ENCODE results near the gene HRH3. TPM values are rescaled to one million over a fixed set of nuclear protein-coding genes. Genes with fewer than 3 reads are reported as not detected.

The HRH3 gene
- total RNA-seq, 1 donor = not detected

- TF ChIP-seq CTCF (IDR thresholded peaks at IDR 0.05; ENCODE audit: insufficient read depth, low read length) = no peak
- peak overlapping the region; percentile 28 for H3K4me3 ChIP-seq (ENCODE audit: low read depth, low read length)
- no peak for DNase-seq (ENCODE audit: low read depth)
Observed at GRCh38 chr20:62240020-62240685, 20.1 kb upstream of the HRH3 start.

DNA sequence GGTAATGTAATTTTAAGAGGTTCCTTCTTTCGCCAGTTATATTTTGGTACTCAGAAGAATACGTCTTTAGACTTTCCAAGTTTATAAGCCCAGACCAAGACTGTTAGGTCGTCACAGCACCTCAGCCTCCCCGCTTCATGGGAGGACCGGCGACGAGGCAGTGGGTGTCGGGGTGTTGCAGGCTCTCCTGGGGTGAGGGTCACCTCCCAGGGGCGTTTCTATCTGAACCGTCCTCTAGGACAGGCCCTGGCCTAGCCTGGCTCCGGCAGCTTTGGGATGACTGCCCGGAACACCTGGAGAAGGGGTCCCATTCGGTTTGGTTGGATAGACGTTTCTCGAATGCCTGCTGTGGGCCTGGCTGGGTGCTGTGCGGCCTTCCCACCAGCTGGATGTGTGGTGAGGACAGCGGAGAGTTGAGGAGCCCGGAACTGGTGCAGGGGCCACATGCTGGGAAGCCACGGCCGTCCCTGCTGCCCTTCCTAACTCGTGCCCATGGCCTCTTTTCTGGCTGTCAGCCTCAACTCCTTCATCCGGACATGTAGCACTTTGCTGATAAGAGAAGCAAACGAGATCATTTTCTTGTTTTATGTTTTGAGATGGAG lies 19.3 kb upstream of the HRH3 start:
- TF ChIP-seq CTCF (IDR thresholded peaks at IDR 0.05; ENCODE audit: insufficient read depth, low read length) = no peak
- DNase-seq (ENCODE audit: low read depth) = peak; percentile 7
- peak overlapping the region; percentile 89 for H3K4me3 ChIP-seq (ENCODE audit: low read depth, low read length)

DNA sequence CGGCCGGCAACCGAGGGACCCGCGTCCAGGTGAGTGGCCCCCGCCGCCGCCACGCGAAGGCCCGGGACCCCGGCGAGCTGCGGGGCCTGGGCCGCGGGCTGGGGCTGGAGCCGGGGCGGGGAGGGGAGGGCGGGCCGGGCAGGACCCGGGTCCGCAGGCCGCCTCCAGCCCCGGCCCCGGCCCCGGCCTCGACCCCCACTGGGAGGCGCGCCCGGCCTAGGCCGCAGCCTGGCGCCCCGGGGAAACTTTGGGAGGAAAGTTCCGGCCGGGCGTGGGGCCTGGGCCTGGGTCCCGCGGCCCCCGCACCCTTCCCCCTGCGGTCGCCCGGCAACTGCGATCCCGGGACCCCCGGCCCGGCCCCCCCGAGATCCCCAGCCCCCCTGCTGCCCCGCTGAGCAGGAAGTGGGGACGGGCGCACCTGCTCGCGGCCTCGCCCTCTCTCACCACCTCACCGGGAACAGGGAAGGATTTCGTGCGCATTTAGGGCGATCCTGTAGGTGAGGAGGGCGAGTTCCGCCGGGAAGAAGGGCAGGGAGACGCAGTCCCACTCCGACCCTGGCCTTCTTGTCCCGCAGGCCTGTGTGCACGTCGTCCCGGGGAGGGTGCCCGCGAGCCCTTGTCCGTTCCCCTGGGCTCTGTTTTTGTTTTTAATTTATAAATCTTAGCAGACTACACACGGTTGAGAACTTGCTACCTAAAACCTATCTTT lies 18.6 kb upstream of the HRH3 start:
- TF ChIP-seq CTCF (IDR thresholded peaks at IDR 0.05; ENCODE audit: insufficient read depth, low read length) = no peak
- H3K4me3 ChIP-seq (ENCODE audit: low read depth, low read length) = peak overlapping the region; percentile 89
- DNase-seq (ENCODE audit: low read depth) = peak; percentile 17

DNA sequence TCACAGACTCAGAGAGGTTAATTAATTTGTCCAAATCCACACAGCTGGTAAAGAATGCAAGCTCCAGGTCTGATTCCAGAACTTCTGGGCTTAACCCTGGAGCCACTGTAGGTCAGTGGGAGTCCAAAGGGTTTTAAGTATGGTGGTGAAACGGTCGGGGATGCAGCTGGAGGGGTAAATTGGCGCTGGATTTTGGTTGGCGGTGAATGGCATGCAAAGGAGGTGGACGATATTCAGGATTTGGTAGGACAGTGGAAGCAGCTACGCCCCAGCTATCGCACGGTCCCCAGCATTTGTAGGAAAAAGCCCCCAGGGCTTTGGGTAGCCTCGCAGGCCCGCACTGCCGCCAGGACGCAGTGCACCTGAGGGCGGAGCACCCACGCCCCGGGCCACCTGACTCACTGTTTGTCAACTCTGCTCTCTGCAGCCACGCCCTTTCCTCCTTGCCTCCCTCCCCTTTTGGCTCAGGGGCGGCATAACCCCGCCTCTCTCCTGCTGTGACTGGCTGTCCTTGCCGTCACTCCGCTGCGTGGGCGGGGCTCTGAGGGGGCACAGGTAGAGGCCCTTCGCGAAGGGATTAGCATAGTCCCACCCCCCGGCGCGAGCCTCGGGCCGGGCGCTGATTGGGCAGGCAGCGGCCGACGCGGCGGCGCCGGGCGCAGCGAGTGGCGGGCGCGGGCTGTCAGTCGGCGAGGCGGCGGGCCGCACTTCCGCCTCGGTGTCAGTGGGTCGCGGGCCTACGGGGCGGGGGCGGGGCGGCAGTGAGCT lies 17.9 kb upstream of the HRH3 start, which contains the start of gene OSBPL2:
TSS of gene OSBPL2 (plus strand) at position 721 of the 768 bp plus-strand sequence. CDS start 17,664 bp downstream, outside the sequence.
- no peak for TF ChIP-seq CTCF (IDR thresholded peaks at IDR 0.05; ENCODE audit: insufficient read depth, low read length)
- peak; percentile 94 for DNase-seq (ENCODE audit: low read depth)

DNA sequence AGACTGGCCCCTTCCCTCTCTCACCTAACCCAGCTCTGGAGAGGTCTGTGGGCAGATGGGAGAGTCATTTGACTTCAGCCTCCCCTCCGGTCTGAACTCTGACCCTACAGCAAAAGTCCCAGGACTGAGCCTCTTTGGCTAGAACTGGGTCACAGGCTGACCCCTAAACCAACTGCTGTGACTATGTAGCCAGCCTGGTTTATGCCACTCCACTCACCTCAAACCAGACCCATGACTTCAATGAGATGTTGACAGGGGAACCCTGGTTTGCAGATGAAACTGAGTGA lies 17.4 kb upstream of the HRH3 start:
- TF ChIP-seq CTCF (IDR thresholded peaks at IDR 0.05; ENCODE audit: insufficient read depth, low read length) = no peak
- no peak overlapping the region for H3K4me3 ChIP-seq (ENCODE audit: low read depth, low read length)
- no peak for DNase-seq (ENCODE audit: low read depth)

More for the DNA sequence above, 17.9 kb upstream of the HRH3 start, which contains the start of gene OSBPL2:
- peak within 1 kb of the TSS; percentile 89 for H3K4me3 ChIP-seq (ENCODE audit: low read depth, low read length)

- H3K4me3 ChIP-seq (ENCODE audit: low read depth, low read length) = no peak overlapping the region
- TF ChIP-seq CTCF (IDR thresholded peaks at IDR 0.05; ENCODE audit: insufficient read depth, low read length) = no peak
- DNase-seq (ENCODE audit: low read depth) = no peak
Observed at GRCh38 chr20:62236766-62237513, 16.9 kb upstream of the HRH3 start.

All from fibroblast of the aortic adventitia (primary cell).